ENCODE data around the gene RPL3.

GRCh38 chr22:39327995-39328754 lies 8.8 kb upstream of the RPL3 start:
- no peak for TF ChIP-seq POLR2AphosphoS5 (IDR thresholded peaks at IDR 0.05; ENCODE audit: low read depth, low read length)
- no peak for TF ChIP-seq TAF1 (IDR thresholded peaks at IDR 0.05; ENCODE audit: low read depth, low read length)
- no peak for TF ChIP-seq PAX5 (IDR thresholded peaks at IDR 0.05; ENCODE audit: insufficient read depth, low read length, severe bottlenecking)
- no peak for TF ChIP-seq POLR2A (IDR thresholded peaks at IDR 0.05; ENCODE audit: low read depth, low read length)

All from GM12891 (cell line).